A549 (cell line): Measurements from ENCODE around the gene SNUPN. TPM values are rescaled to one million over a fixed set of nuclear protein-coding genes. Genes with fewer than 3 reads are reported as not detected.
A peak's percentile ranks its signal among the peaks of the same experiment; 100 is the strongest.
"Not testable (repeated sequence)": the region's sequence is repeated elsewhere in the genome, so short reads cannot be mapped to it uniquely, and the experiment has no call there.

Experiments used
- ATAC-seq, 2 experiments: fragments of 200-7000 bp in 1 of 2; fragments of >200 bp in 1 of 2; cut with Nextera tagmentation in 1 of 2; cut with Tn5 transposase in 1 of 2; 3 replicates each; pipeline versions ENCODE4 v1.8.0 to v1.9.1; 2018 to 2020; ENCODE audit warnings: mild to moderate bottlenecking in 1 of 2, moderate library complexity in 1 of 2
- CTCF ChIA-PET: fragments of 300-600 bp; sonication (Branson Sonifier 250); formaldehyde crosslinking; extraction: SDS; loops from one replicate; lab custom pipeline; 2021; ENCODE audit warnings: antibody characterized with exemption, inconsistent platforms; lab: Yijun Ruan, JAX
- POLR2A ChIA-PET: fragments of 350-600 bp; formaldehyde crosslinking; extraction: SDS; loops from one replicate; lab custom pipeline; 2021; ENCODE audit warnings: antibody characterized with exemption, inconsistent platforms; lab: Yijun Ruan, JAX
- DNase-seq, 2 experiments: peaks; one replicate each; pipeline versions ENCODE4 v3.0.0 to v3.0.0-alpha.2; 2011 to 2016; ENCODE audit warnings: low read depth in 1 of 2, low spot score in 1 of 2
- FAIRE-seq: peaks from 2 replicates; lab custom pipeline; 2011; peaks lifted over from hg19 to GRCh38; lab: Jason Lieb, UNC
- H3K27ac ChIP-seq, 2 experiments: fragments of >200 bp; sonication (Bioruptor Twin); formaldehyde crosslinking; 3 replicates each; pipeline ENCODE4 v1.5.1; 2016 to 2017
- H3K4me1 ChIP-seq: fragments of >200 bp; sonication (Bioruptor Twin); formaldehyde crosslinking; 3 replicates; pipeline ENCODE4 v1.6.1; 2016
- H3K4me2 ChIP-seq: fragments of >200 bp; sonication (Bioruptor Twin); formaldehyde crosslinking; 3 replicates; pipeline ENCODE4 v1.6.1; 2016
- H3K4me3 ChIP-seq: fragments of >200 bp; sonication (Bioruptor Twin); formaldehyde crosslinking; 3 replicates; pipeline ENCODE4 v1.5.1; 2016
- H3K9me3 ChIP-seq: fragments of >200 bp; sonication (Bioruptor Twin); formaldehyde crosslinking; 3 replicates; pipeline ENCODE4 v1.6.1; 2016
- CEBPB ChIP-seq, 2 experiments: fragments of >200 bp in 1 of 2; sonication (Bioruptor Twin) in 1 of 2; formaldehyde crosslinking in 1 of 2; IDR thresholded peaks; 2 replicates each; pipeline ENCODE4 v1.6.1; 2012 to 2016
- CHD2 ChIP-seq: fragments of 150-350 bp; IDR thresholded peaks from 2 replicates; pipeline ENCODE4 v1.6.1; 2014; ENCODE audit warnings: low read length; ENCODE audit not compliant: partially characterized antibody
- EHF ChIP-seq: fragments of 250-450 bp; sonication (Bioruptor Pico); IDR thresholded peaks from 2 replicates; pipeline ENCODE4 v1.5.0; 2020; ENCODE audit warnings: mild to moderate bottlenecking
- EHMT2 ChIP-seq: fragments of 200-600 bp; sonication (generic); IDR thresholded peaks from 2 replicates; pipeline ENCODE4 v1.6.1; 2016; ENCODE audit warnings: antibody characterized with exemption, low read depth, mild to moderate bottlenecking, moderate library complexity
- FOXS1 ChIP-seq: fragments of 250-450 bp; sonication (Bioruptor Pico); IDR thresholded peaks from 2 replicates; pipeline ENCODE4 v1.5.0; 2020; ENCODE audit warnings: mild to moderate bottlenecking, moderate library complexity
- GATA3 ChIP-seq: IDR thresholded peaks from 2 replicates; pipeline ENCODE4 v1.6.1; 2012; ENCODE audit warnings: borderline replicate concordance
- HES2 ChIP-seq: fragments of >200 bp; sonication (Bioruptor Twin); formaldehyde crosslinking; IDR thresholded peaks from 2 replicates; pipeline ENCODE4 v1.6.1; 2016
- HMGXB4 ChIP-seq: fragments of 250-450 bp; sonication (Bioruptor Pico); IDR thresholded peaks from 2 replicates; pipeline ENCODE4 v1.5.0; 2021; ENCODE audit warnings: mild to moderate bottlenecking, moderate library complexity, borderline replicate concordance
- JUNB ChIP-seq: fragments of >200 bp; sonication (Bioruptor Twin); formaldehyde crosslinking; IDR thresholded peaks from 2 replicates; pipeline ENCODE4 v1.6.1; 2016
- KDM5A ChIP-seq: fragments of 200-600 bp; sonication (generic); IDR thresholded peaks from 2 replicates; pipeline ENCODE4 v1.6.1; 2016; ENCODE audit warnings: antibody characterized with exemption, mild to moderate bottlenecking
- MAX ChIP-seq: IDR thresholded peaks from 2 replicates; pipeline ENCODE4 v1.6.1; 2012
- MAZ ChIP-seq: fragments of 150-350 bp; IDR thresholded peaks from 2 replicates; pipeline ENCODE4 v1.6.1; 2014; ENCODE audit warnings: antibody characterized with exemption, low read depth, low read length, borderline replicate concordance
- NFE2L2 ChIP-seq: fragments of 150-350 bp; conservative IDR thresholded peaks from 2 replicates; pipeline ENCODE4 v1.6.1; 2014; ENCODE audit warnings: low read length
- RAD21 ChIP-seq, 2 experiments: fragments of >200 bp in 1 of 2; sonication (Bioruptor Twin) in 1 of 2; formaldehyde crosslinking in 1 of 2; IDR thresholded peaks in 1 of 2; conservative IDR thresholded peaks in 1 of 2; 2 replicates in 1 of 2; 3 replicates in 1 of 2; pipeline ENCODE4 v1.6.1; 2012 to 2018; ENCODE audit warnings: inconsistent platforms in 1 of 2
- RCOR1 ChIP-seq: fragments of 150-350 bp; IDR thresholded peaks from 2 replicates; pipeline ENCODE4 v1.6.1; 2014; ENCODE audit warnings: antibody characterized with exemption, low read length, low read depth
- RNF2 ChIP-seq: fragments of 200-600 bp; sonication (generic); IDR thresholded peaks from 2 replicates; pipeline ENCODE4 v1.6.1; 2016; ENCODE audit warnings: low read depth, mild to moderate bottlenecking, antibody characterized with exemption, moderate library complexity, borderline replicate concordance
- TP53 ChIP-seq: fragments of 250-450 bp; sonication (Bioruptor Pico); IDR thresholded peaks from 2 replicates; pipeline ENCODE4 v1.5.0; 2021; ENCODE audit warnings: mild to moderate bottlenecking, moderate library complexity
- USF2 ChIP-seq: fragments of 450-650 bp; IDR thresholded peaks from 2 replicates; pipeline ENCODE4 v1.6.1; 2014; ENCODE audit warnings: antibody characterized with exemption
- ZFP36 ChIP-seq: fragments of 450-650 bp; IDR thresholded peaks from 2 replicates; pipeline ENCODE4 v1.6.1; 2014; ENCODE audit warnings: borderline replicate concordance; ENCODE audit not compliant: partially characterized antibody
- WGBS: methylation state at CpG from one replicate; pipeline ENCODE4 v1.1.6; 2017; ENCODE audit errors: missing lambda C conversion rate; 5-methylcytosine and 5-hydroxymethylcytosine counted together
- polyA plus RNA-seq, 4 experiments: library from polyadenylated mRNA; depleted of rRNA in 3 of 4; stranded (reverse); fragments of >200 nt; fragmentation: RNase III in 1 of 4; extraction: RNeasy Plus Mini Kit Qiagen cat#74134 plus additional on column Dnase treatment in 1 of 4; gene quantifications; 2 replicates in 3 of 4; 3 replicates in 1 of 4; pipeline ENCODE4 v1.2.3, GENCODE V29; 2011 to 2017
- TF ChIP-seq, protein P1 (sequence below): fragments of 200-600 bp; sonication (generic); IDR thresholded peaks from 2 replicates; pipeline ENCODE4 v1.6.1; 2016; ENCODE audit warnings: antibody characterized with exemption, mild to moderate bottlenecking, moderate library complexity

SNUPN gene
- polyA plus RNA-seq, 2 of the 4 experiments (the other 2 are of a cell fraction) = 29.2 to 38.5 TPM

DNA sequence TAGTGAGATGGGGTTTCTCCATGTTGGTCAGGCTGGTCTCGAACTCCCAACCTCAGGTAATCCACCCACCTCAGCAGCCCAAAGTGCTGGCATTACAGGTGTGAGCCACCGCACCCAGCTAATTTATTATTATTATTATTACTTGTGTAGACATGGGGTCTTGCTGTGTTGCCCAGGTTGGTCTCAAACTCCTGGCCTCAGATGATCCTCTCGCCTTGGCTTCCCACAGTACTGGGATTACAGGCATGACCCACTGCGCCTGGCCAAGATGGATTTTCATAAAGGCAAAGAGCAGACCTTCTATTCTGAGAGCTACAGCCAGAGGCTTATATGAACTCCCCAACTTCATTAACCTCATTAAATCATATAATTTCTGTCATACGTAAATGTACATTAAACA, 63.6 kb downstream of the SNUPN start:
- 95% methylated on average over 5 of the region's 5 CpGs for WGBS
- ChIA-PET POLR2A (interaction anchor here (0.6 kb wide), 2 partner anchors 14 to 337 kb away, joined by 4 to 5 read pairs; no protein-coding TSS in a partner anchor), CTCF (interaction anchor here (0.6 to 1.8 kb wide), 6 partner anchors 17 to 254 kb away, joined by 3 to 6 read pairs (median 4); partner anchors contain the start of genes PTPN9 and SNX33)

DNA sequence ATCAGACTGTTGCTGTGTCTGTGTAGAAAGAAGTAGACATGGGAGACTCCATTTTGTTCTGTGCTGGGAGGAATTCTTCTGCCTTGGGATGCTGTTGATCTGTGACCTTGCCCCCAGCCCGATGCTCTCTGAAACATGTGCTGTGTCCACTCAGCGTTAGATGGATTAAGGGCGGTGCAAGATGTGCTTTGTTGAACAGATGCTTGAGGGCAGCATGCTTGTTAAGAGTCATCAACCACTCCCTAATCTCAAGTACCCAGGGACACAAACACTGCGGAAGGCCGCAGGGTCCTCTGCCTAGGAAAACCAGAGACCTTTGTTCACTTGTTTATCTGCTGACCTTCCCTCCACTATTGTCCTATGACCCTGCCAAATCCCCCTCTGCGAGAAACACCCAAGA, 66.2 kb downstream of the SNUPN start:
- H3K4me1 ChIP-seq, H3K4me2 ChIP-seq, DNase-seq, FAIRE-seq, H3K4me3 ChIP-seq, ATAC-seq, H3K9me3 ChIP-seq, CTCF ChIA-PET, H3K27ac ChIP-seq: not testable (repeated sequence)
- 75% methylated on average over 6 of the region's 6 CpGs for WGBS
- POLR2A ChIA-PET = interaction anchor here (0.7 kb wide), 1 partner anchor 20 kb away, joined by 4 read pairs; the partner anchor contains the start of gene PTPN9

More for the DNA sequence above, 63.6 kb downstream of the SNUPN start:
- FAIRE-seq = no peak
- H3K27ac ChIP-seq = no peak overlapping the region
- no peak for DNase-seq
- no peak for TF ChIP-seq EHF (CRISPR knock-in tag)
- no peak for TF ChIP-seq GATA3
- no peak for TF ChIP-seq MAX
- no peak for TF ChIP-seq RCOR1
- no peak for TF ChIP-seq FOXS1 (CRISPR knock-in tag)
- TF ChIP-seq, all 56 proteins: peak for 0
- H3K4me1 ChIP-seq = peaks cover 11% of the 10 kb centered on the region
- H3K9me3 ChIP-seq = no peaks in the 10 kb centered on the region
- ATAC-seq = no peak
- H3K4me3 ChIP-seq = no peak overlapping the region
- no peak overlapping the region for H3K4me2 ChIP-seq

- DNase-seq, FAIRE-seq, POLR2A ChIA-PET, H3K4me1 ChIP-seq, CTCF ChIA-PET, H3K27ac ChIP-seq, H3K4me2 ChIP-seq, H3K9me3 ChIP-seq, ATAC-seq, H3K4me3 ChIP-seq: not testable (repeated sequence)
- 97% methylated on average over 22 of the region's 28 CpGs for whole genome bisulfite sequencing
Measured at GRCh38 chr15:75558955-75559354, 66.6 kb downstream of the SNUPN start.

DNA sequence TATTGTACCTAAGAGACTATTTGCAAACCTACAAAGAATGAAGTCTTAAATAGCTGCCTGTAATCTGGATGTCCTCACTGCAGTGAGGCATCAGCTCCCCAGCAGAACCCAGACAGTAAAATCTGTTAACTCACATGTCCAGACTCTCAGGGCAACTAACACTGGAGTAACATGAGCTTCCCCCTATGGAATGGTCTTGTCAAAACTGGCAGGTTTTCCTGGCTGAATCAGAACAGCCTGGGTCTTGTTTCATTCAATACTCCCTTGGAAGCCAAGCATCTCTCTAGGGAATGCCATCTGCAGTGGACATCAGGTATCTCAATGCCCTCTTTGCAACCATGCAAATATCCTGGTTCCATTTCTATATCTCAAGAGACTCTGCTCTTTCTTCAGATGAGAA, 70.8 kb downstream of the SNUPN start:
- TF ChIP-seq HES2 (no peak), KDM5A (no peak), HMGXB4 (CRISPR knock-in tag) (no peak), USF2 (no peak), ZFP36 (no peak), JUNB (no peak), MAZ (no peak), CEBPB (IDR thresholded peaks at IDR 0.05) (no peak), NFE2L2 (no peak), TP53 (CRISPR knock-in tag) (no peak), RNF2 (no peak), CHD2 (no peak), EHMT2 (no peak), RAD21 (conservative IDR thresholded peaks at IDR 0.05 in 1 of 2, IDR thresholded peaks at IDR 0.05 in 1 of 2) (no peak)
- TF ChIP-seq, protein P1, sequence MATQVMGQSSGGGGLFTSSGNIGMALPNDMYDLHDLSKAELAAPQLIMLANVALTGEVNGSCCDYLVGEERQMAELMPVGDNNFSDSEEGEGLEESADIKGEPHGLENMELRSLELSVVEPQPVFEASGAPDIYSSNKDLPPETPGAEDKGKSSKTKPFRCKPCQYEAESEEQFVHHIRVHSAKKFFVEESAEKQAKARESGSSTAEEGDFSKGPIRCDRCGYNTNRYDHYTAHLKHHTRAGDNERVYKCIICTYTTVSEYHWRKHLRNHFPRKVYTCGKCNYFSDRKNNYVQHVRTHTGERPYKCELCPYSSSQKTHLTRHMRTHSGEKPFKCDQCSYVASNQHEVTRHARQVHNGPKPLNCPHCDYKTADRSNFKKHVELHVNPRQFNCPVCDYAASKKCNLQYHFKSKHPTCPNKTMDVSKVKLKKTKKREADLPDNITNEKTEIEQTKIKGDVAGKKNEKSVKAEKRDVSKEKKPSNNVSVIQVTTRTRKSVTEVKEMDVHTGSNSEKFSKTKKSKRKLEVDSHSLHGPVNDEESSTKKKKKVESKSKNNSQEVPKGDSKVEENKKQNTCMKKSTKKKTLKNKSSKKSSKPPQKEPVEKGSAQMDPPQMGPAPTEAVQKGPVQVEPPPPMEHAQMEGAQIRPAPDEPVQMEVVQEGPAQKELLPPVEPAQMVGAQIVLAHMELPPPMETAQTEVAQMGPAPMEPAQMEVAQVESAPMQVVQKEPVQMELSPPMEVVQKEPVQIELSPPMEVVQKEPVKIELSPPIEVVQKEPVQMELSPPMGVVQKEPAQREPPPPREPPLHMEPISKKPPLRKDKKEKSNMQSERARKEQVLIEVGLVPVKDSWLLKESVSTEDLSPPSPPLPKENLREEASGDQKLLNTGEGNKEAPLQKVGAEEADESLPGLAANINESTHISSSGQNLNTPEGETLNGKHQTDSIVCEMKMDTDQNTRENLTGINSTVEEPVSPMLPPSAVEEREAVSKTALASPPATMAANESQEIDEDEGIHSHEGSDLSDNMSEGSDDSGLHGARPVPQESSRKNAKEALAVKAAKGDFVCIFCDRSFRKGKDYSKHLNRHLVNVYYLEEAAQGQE = no peak
- no peaks in the 10 kb centered on the region for H3K9me3 ChIP-seq
- ATAC-seq = peak in 1 of 2 experiments; percentile 39; a peak in 3 of 6 replicates
- H3K4me1 ChIP-seq = no peaks in the 10 kb centered on the region
- ChIA-PET POLR2A (no interaction called here), CTCF (interaction anchor here (0.6 to 2.0 kb wide), 4 partner anchors 13 to 130 kb away, joined by 3 to 6 read pairs (median 4); no protein-coding TSS in a partner anchor)
- no peak for FAIRE-seq
- H3K4me3 ChIP-seq = no peak overlapping the region
- no peak overlapping the region for H3K4me2 ChIP-seq
- H3K27ac ChIP-seq = no peak overlapping the region
- no peak for DNase-seq
